ENCODE measurements around the gene RNASEH1.

The RNASEH1 gene, protein sequence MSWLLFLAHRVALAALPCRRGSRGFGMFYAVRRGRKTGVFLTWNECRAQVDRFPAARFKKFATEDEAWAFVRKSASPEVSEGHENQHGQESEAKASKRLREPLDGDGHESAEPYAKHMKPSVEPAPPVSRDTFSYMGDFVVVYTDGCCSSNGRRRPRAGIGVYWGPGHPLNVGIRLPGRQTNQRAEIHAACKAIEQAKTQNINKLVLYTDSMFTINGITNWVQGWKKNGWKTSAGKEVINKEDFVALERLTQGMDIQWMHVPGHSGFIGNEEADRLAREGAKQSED

DNA sequence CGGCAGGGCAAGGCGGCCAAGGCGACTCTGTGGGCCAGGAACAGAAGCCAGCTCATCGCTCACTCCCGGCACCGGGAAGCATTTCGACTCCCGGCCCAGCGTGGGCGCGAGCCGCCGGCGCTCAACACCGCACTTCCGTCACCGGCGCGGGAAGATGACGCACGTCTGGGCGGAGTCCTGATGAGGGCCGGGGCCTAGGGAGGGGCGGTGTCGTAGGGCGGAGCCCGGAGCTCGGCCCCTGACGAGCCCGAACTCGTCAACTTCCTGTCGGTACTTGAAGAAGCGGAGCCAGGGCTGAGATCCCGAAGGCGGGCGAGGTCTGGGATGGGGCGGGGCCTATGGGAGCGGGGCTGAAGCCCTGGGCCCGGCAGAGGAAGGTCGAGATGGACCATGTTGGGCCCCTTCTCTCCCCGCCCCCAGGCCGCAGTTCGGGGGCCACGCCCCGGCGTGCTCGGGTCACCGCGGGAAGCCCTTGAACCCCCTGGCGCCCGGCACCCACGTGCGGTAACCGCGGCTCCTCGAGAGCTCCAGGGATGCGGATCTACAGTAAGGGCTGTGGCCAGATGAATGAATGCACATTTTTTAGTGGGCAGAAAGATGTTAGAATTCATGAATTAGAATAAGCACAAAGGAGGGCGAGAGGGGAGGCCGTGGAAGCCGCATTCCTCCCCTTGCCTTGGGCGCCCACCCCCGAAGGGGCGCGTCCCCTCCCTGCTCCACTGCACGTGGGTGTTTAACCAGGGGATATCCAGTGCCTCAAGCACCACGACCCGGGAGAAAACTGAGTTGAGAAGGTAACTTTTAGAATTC lies at the start of gene RNASEH1:
Gene RNASEH1 (minus strand): TSS at position 129 of the 810 bp plus-strand sequence. CDS start 73 bp downstream, at position 56.
- peak; percentile 99 for DNase-seq

DNA sequence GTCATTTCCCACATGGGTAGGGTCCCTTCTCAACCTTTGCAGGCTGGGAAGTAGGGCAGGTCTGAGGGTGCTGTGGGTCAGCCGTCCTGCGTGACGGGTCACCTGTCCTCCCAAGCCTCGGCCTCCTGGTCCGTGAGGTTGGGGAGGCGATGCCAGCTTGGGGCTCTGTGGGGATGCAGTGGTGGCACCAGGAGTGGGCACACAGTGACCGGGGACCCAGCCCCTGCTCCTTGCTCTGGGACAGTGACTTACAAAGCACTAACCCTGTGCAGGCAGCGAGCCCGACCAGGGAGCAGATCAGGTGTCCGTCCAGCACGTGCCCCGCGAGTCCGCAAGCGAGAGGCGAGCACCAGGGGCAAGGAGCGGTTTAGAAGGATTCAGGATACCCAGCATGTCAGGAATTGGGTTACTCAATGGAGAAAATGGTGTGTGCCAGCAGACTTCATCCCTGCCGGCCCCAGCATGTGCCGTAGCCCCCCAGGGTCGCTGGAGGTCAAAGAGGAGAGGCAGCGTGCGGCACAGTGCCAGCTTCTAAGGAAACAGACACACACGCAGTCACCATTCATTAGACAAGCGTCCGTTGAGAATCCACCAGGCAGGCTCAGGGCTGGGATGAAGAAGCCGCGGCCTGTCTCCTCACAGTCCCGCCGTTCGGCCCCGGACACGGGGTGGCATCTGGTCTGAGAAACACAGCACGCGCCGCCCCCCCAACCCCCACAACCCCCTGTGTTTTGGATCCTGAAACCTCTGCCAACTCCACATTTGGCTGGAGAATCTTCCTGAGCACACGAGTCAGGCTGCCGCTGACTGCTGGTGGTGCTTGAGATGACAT lies 48.5 kb upstream of the RNASEH1 start:
- no peak for DNase-seq

DNA sequence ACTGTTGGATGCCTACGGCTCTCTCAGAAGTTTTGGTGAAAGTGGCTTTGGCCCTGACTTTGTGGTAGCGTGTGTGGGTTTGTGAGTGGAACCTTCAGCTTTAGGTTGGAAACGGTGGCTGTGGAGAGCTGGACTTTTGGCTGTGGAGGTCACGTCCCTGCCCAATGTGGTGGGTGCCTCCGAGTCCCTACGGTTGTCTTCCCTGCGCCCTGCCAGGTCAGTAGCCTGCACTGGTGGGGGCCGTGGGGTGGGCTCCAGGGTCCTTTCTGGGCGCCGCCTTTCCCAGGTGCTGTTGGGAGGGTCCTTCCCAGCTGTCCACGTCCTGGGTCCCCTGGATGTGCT lies 47.9 kb upstream of the RNASEH1 start:
- no peak for DNase-seq

DNA sequence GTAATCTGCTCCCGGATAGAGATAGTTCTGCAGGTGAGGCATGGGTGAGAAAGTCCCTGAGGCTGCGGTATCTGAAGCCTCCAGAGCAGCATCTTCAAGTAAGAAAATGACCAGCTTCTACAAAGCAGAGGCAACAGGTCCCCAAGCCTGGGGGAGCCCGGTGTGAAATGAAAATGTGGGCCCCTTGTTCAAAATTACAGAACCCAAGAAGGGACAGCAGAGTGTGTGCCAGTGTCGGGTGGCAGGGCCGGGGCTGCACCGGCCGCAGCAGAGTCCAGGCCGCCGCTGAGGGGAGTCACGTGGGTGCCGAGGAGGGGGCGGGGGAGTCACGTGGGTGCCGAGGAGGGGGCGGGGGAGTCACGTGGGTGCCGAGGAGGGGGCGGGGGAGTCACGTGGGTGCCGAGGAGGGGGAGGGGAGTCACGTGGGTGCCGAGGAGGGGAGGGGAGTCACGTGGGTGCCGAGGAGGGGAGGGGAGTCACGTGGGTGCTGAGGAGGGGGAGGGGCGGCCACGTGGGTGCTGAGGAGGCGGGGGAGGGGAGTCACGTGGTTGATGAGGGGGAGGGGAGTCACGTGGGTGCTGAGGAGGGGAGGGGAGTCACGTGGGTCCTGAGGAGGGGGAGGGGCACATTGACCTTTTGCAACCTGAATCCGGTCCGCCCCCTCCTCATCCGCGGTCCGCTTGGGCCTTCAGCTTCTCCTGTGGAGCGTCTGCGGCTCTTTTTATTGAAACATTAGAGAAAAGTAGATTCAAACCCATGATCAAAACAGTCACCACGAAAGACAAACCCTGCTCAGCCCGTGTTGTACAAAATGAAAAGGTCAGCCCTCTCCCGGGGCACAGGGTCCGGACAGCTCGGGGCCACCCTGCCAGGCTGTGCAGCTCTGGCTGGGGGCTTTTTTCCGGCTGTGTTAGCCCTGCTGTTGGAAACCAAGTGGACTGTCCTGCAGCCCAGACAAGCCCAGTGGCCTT lies 47.1 kb upstream of the RNASEH1 start:
- peak; percentile 60 for DNase-seq

DNA sequence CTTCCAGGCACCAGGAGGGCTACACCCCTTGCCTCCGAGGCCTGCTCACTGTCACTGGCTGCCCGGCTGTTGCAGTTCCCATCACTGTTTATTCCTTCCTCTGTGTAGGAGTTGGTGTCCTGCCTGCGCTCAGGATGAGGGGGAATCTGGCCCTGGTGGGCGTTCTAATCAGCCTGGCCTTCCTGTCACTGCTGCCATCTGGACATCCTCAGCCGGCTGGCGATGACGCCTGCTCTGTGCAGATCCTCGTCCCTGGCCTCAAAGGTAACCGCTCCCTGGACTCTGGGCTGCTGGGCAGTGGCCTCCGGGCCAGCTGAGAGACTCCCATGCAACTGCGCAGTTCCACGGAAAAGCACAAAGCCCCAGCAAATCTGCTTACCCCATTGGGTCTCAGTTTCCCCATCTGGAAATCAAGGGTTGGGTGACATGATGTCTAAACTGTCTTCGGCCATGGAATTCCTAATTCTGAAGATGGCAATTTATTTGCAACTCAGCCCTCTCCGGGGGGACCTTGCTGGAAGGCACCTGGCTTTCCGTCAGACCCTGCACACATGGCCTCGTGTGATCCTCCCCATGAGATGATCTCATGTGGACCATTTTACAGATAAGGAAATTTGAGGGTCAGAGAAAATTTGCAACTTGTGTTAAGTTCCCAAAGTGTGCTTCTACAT lies 46.2 kb upstream of the RNASEH1 start:
- no peak for DNase-seq

DNA sequence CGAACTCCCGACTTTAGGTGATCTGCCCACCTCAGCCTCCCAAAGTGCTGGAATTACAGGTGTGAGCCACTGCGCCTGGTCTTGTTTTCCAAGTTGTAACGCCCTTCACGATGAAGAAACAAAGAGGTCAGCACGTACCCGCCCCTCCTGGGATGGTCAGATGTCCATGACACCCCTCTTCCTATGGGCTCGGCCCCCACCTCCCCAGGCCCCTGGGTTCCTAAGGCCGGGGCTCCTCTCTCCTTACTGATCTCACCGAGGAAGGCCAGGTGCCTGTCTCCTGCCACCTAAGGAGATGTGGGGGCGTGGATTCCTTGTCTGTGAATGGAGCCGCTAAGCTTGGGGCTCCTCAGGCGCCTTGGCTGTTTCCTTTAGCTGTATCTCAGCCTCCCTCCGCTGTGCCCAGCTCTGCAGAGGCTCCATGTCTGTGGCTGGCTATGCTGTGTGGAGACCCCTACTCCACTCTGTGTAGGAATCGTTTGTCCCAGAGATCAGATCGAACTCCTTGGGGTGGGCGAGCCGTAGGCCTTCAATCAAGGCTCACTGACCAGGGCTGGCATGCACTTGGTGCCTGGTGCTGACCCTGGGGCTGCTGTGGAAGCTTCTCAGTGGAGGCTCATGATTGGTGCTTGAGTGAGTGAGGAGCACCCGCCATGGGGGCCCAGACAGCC lies 45.5 kb upstream of the RNASEH1 start:
- DNase-seq: no peak

DNA sequence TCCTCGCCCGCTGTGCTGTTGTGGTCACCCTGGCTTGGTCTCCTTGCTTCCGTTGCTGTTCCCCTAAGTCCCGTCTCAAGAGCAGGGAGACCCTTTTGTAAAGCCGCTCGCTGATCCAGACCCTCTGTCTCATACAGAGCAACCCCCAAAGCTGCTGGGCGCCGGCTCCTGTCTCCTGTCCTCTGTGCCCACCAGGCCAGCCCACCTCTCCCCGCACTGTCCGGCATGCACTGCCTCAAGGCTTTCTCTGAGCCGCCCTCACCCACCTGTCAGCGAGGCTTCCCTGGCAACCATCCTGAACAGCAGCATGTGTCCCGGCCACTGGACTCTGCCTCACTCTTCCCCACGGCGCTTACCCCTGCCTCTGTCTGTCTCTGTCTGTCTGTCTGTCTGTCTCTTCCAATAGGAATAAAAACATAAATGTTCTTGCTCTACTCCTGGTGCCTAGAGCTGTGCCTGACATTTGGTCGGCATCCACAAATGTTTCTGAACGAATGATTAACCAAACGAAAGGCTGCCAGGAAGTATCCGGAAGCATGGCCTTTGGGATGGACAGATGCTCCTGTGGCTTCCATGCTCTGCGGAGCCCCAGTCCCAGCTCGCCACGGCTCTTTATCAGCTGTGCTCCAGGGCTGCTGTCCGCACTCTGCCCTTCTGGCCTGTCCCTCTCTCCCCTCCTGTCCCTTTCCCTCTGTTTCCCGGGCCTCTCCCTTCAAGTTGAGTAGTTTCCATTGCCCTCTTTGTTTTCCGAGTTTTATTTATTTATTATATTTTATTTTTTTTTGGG lies 44.6 kb upstream of the RNASEH1 start:
- no peak for DNase-seq

DNA sequence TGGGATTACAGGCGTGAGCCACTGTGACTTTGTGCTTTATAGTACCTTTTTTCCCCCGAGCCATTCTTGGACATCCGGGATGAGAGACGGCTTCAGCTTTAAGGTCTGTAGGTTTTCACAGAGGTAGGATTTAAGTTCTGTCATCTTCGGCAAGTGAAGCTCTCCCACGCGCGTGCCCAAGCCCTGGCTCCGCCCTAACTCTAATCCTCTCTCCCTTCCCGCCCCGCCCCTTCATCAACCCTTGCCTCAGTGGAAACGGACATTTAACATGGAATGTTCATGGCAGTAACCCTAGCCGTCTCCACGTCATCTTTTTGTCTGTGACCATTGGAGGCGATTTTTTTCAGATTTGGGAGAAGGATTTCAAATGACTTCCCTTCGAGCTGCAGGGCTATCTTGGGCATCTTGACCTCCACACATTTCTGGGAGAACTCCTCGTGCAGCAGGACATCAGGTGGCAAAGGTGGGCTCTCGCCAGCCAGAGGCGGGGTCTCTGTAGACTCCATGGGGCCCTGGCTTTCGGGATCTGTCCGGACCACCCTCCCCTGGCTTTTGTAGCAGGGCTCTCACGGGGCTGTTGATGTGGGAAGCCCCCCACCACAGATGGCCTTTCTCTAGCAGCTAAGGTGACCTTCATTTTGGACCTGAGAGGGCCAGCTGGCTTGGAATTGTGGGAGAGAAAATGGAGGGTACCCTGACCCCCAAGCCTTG lies 43.6 kb upstream of the RNASEH1 start:
- DNase-seq: no peak

DNA sequence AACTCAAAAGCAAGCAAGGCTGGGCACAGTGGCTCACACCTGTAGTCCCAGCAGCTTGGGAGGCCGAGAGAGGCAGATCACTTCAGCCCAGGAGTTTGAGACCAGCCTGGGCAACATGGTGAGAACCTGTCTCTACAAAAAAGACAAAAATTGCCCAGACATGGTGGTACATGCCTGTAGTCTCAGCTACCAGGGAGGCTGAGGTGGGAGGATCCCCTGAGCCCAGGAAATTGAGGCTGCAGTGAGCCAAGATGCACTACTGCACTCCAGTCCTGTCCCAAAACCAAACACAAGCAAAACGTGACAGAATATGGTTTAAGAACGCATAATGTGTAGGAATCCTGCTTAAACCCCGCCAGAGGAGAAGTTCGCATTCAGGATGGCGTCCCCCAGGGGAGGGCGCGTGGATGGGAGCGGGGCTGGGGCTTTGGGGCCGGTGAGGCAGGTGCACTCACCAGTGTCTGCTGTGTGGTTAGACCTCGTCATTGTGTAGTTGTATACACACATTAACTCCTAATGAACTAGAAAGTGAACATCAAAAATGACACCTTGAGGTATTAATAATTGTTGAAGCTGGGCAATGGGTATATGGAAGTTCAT lies 42.2 kb upstream of the RNASEH1 start:
- DNase-seq: no peak

DNA sequence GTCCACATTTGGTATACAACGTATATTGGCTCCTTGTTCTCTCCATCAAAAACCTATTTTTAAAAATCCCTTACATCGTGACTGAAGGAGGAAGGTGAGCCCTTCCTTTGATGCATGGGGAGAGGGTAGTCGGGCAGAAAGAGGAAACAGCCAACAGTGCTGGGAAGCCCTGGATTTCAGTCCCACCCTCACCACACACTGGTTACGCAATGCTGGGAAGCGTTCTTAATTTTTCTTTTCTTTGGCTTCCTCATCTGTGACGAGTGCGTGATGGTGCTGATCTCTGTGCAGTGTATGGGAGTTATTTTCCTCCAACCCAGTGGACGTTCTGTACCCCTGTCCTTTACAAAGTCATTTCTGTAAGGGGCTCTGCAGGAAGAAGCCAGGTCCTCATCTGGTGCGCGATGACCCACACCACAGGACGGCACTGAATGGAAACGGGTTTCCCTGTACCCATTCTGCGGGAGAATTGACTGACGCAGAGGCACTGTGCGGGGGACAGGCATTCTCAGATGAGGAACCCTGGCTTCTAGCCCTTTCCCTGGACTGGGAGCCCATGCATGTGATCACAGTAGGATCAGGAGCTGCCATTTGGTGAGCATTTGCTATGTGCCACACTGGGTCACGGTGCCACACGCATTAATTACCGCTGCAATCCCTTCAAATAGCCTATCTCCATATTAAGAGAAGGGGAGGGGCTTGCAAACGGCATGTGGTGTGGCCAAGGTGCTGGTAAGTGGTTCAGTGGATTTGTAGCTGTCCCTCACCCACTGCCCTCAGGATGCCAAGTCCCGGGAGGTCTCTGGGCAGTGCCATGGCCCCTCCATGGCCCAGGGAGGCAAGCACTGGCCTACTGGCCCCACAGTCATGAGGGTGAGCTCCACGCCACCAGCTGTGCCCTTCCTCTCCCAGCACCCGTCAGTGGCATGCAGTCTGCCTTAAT lies 41.0 kb upstream of the RNASEH1 start:
- DNase-seq: no peak

DNA sequence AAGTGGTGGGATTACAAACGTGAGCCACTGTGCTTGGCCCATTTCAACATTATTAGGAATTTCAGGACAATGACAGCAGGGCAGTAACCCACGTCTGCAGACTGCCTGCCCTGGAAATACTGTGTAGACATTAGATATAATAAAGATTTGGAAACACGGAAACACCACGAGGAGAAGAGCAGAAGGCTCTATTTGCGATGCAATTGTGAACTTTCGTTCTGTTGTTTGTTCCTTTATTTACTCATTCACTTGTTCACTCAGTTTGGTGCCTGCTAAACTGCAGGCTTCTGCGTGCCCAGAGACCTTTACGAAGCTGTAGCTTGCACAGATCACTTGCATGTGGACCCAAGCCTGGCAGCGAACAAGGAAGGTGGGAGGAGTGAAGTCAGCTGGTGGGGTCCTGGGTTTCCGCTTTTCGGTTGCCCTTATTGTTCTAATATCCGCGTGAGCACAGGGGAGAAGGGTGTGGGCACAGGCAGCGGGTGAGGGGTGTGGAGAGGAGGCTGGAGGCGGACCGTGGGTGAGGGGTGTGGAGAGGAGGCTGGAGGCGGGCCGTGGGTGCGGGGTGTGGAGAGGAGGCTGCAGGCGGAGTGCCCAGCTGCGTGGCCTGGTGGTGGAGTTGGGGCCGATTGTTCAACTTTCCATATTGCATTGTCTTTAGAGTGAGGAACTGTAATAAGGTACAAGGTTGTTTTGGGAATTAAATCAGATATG lies 40.2 kb upstream of the RNASEH1 start:
- DNase-seq: no peak

DNA sequence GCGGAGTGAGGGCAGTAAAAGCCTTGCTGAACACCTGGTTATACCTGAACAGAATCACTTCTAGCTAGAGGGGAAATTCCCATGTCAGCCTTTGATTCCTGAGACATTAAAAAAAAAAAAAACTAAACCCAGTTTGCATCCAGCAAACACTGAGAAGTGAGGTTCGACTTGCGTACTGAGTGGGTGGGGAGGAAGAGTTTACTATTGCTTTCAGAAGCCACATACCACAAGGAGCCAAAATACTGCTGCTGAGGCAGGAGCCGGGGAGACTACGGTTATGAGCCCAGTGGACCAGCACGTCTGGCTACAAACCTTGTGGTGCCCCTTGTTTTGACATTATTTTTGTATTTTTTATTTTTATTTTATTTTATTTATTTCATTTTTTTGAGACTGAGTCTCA lies 39.4 kb upstream of the RNASEH1 start:
- DNase-seq: no peak

DNA sequence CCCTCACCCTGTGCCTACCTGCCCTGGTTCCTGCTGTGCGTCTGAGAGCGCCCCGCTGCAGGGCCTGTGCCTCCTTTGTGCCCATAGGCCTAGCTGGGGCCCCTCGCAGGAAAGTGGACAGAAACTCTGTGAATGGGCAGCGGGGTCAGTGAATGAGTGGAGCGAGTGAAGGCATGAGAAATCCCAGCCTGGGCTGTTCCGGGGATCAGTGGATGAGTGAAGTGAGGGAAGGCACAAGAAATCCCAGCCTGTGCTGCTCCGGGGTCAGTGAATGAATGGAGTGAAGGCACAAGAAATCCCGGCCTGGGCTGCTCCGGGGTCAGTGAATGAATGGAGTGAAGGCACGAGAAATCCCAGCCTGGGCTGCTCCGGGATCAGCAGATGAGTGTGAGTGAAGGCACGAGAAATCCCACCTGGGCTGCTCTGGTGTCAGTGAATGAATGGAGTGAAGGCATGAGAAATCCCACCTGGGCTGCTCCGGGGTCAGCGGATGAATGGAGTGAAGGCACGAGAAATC lies 38.8 kb upstream of the RNASEH1 start:
- DNase-seq: no peak

DNA sequence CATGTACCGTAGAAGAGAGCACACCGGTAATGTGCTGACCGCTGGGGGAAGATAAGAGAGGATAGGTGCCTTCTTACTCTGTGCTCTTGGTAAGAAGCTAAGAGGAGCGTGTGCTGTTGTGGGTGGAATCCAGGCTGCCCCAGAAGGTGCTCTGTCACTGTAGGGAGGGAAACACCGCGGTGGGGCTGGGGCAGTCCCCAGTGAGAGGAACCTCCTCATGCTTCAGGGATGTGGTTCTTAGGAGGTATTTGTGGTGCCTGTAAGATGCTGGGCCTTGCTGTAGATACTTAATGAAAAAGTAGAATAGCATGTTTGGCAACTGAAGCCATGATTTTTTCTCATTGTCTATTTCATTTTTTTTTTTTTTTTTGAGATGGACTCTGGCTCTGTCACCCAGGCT lies 37.9 kb upstream of the RNASEH1 start:
- DNase-seq: peak; percentile 39

DNA sequence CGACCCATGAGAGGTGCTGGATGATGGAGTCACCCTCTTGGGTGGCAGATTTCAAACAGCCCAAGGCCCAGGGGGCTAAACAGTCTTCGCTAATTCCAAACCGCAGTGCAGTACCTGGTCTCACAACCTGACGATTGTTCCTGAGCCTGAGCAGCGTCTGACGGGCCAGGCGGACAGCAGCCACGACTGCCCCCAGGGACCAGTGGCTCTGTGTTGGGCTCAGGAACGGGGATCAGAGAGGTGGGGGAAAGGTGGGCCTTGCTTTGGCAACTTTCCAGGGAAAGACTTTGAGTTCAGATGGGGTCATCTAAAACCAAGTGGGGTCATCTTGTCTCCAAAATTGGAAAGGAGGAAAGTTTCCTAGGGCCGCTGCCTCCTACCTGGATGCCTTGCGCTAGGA lies 37.3 kb upstream of the RNASEH1 start:
- DNase-seq: no peak

DNA sequence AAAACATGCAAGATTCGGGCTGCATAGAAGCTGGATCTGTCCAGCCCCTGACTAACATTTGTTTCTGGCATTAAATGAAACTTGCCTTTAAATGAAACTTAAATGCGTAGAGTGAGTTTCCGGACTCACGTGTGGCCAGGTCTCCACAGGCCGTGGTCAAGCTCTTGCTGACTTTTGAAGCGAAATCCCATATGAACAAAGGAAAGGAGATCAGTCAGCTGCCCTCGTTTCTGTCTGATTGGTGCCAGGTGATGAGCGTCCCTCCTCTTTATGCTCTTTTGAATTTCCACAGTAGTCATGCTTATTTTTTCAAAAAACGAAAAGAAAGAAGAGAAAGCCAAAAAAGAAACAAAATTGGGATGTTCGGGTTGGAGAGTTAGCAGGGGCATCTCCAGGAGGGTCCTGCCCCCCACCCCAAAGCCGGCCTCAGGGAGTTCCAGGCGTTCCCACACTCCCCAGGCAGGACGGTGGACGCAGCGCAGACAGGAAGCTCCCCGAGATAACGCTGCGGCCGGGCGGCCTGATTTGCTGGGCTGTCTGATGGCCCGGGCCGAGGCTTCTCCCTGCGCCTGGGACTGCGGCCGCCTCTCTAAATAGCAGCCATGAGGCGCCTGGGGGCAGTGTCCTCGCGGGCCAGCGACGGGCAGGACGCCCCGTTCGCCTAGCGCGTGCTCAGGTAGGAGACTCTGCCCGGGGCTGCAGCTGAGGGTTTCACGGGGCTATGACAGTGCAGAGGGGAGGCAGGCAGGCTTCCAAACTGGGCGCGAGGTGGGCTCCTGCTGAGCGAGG lies 36.6 kb upstream of the RNASEH1 start, which contains the start of gene COLEC11:
Gene COLEC11 (plus strand): TSS at position 620 of the 789 bp plus-strand sequence. CDS start 9,229 bp downstream, outside the sequence.
- DNase-seq: no peak

Measured in activated CD4-positive, alpha-beta T cell treated with anti-CD3 and anti-CD28 coated beads, Interleukin-2, Interleukin-6, amounts not matched to agents 100 ng/mL and 50 ng/mL, durations not matched to agents 16 hours and 8 hours (primary cell).